Gastrocnemius medialis (tissue), 4 donors: ENCODE measurements around the gene ADORA2B. TPM values are rescaled to one million over a fixed set of nuclear protein-coding genes. Genes with fewer than 3 reads are reported as not detected.
"Not testable (repeated sequence)": the region's sequence is repeated elsewhere in the genome, so short reads cannot be mapped to it uniquely, and the experiment has no call there.

Experiments used
- ATAC-seq, 2 donors: fragments of 150-250 bp; one replicate each; pipeline ENCODE4 v1.9.1; 2016
- DNase-seq, 2 donors: peaks; one replicate each; pipeline ENCODE4 v3.0.0-alpha.2; 2019
- H3K27ac ChIP-seq, 4 donors: fragments of 200-600 bp; sonication (generic); 1 replicate in 1 of 4; 2 replicates in 3 of 4; pipeline ENCODE4 v1.5.1; 2016 to 2018; ENCODE audit warnings: mild to moderate bottlenecking in 2 of 4, moderate library complexity in 1 of 4
- H3K27me3 ChIP-seq, 3 donors: fragments of 200-600 bp; sonication (generic) in 2 of 3; 1 replicate in 1 of 3; 2 replicates in 2 of 3; pipeline versions ENCODE4 v1.5.1 to v1.6.0; 2016 to 2019; ENCODE audit warnings: mild to moderate bottlenecking in 1 of 3, moderate library complexity in 1 of 3
- H3K36me3 ChIP-seq, 2 donors: fragments of 200-600 bp; sonication (generic) in 1 of 2; one replicate each; pipeline ENCODE4 v1.5.1; 2017 to 2018
- H3K4me1 ChIP-seq, 2 donors: fragments of 200-600 bp; sonication (generic) in 1 of 2; one replicate each; pipeline ENCODE4 v1.5.1; 2016 to 2017; ENCODE audit warnings: mild to moderate bottlenecking in 2 of 2
- H3K4me3 ChIP-seq, 4 donors: fragments of 200-600 bp; sonication (generic) in 3 of 4; 1 replicate in 1 of 4; 2 replicates in 3 of 4; pipeline ENCODE4 v1.5.1; 2016 to 2019; ENCODE audit warnings: mild to moderate bottlenecking in 2 of 4
- H3K9me3 ChIP-seq, 3 donors: fragments of 200-600 bp; sonication (generic) in 2 of 3; 1 replicate in 1 of 3; 2 replicates in 2 of 3; pipeline ENCODE4 v1.5.1; 2016 to 2019
- POLR2A ChIP-seq, 2 donors: fragments of 450-650 bp; IDR thresholded peaks; one replicate each; pipeline ENCODE4 v1.6.1; 2017; ENCODE audit warnings: antibody characterized with exemption in 2 of 2, mild to moderate bottlenecking in 2 of 2, moderate library complexity in 2 of 2
- in situ Hi-C, 4 donors: fragments of 200-750 bp; cut with MboI; loops; one replicate each; pipeline versions ENCODE4 v1.15.0 to v1.8.0; 2017; ENCODE audit warnings: low sequenced_read_pairs in 4 of 4
- intact Hi-C: fragments of 100-400 bp; cut with DNase I; formaldehyde crosslinking; loops from one replicate; pipeline ENCODE4 v1.15.1; 2023; ENCODE audit warnings: low total_unique reads
- total RNA-seq, 4 donors: library from RNA; depleted of rRNA; stranded (reverse); fragments of >200 nt; gene quantifications; one replicate each; pipeline versions ENCODE4 v1.1.0 to v1.2.3, GENCODE V29; 2016
- TF ChIP-seq, protein P1 (sequence below), 5 experiments: fragments of 450-650 bp in 3 of 5; fragments of 200-600 bp in 2 of 5; sonication (generic) in 2 of 5; IDR thresholded peaks in 4 of 5; conservative IDR thresholded peaks in 1 of 5; 1 replicate in 4 of 5; 2 replicates in 1 of 5; pipeline ENCODE4 v1.5.1; 2016 to 2019; ENCODE audit warnings: antibody characterized with exemption in 5 of 5, mild to moderate bottlenecking in 3 of 5, moderate library complexity in 3 of 5

ADORA2B gene
- total RNA-seq, 4 donors from 2014 or later: 0.25 to 1.4 TPM; not detected in 2

DNA sequence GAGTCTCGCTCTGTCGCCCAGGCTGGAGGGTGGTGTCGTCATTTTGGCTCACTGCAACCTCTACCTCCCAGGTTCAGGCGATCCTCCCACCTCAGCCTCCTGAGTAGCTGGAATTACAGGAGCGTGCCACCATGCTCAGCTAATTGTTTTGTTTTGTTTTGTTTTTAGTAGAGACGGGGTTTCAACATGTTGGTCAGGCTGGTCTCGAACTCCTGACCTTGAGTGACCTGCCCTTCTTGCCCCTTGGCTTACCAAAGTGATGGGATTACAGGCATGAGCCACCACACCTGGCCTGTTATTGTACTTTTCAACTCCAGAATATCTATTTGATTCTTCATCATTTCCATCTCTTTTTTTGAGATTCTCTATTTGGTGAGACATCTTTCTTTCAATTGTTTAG, 9.0 kb upstream of the ADORA2B start:
- intact Hi-C loops: no loop called here
- no peak for ATAC-seq

DNA sequence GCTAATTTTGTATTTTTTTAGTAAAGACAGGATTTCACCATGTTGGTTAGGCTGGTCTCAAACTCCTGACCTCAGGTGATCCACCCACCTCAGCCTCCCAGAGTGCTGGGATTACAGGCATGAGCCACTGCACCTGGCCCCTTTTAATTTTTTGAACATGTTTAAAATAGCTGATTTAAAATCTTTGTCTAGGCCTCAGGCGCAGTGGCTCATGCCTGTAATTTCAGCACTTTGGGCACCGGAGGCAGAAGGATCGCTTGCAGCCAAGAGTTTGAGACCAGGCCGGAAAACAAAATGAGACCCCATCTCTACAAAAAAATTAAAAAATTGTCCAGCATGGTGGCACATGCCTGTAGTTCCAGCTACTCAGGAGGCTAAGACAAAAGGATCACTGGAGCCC, 8.4 kb upstream of the ADORA2B start:
- ATAC-seq, in situ Hi-C loops, H3K36me3 ChIP-seq, H3K27ac ChIP-seq, H3K27me3 ChIP-seq, DNase-seq, H3K4me1 ChIP-seq, H3K9me3 ChIP-seq, H3K4me3 ChIP-seq, intact Hi-C loops: not testable (repeated sequence)

More for the DNA sequence above, 9.0 kb upstream of the ADORA2B start:
- no peak for TF ChIP-seq POLR2A (IDR thresholded peaks at IDR 0.05)
- TF ChIP-seq, protein P1, sequence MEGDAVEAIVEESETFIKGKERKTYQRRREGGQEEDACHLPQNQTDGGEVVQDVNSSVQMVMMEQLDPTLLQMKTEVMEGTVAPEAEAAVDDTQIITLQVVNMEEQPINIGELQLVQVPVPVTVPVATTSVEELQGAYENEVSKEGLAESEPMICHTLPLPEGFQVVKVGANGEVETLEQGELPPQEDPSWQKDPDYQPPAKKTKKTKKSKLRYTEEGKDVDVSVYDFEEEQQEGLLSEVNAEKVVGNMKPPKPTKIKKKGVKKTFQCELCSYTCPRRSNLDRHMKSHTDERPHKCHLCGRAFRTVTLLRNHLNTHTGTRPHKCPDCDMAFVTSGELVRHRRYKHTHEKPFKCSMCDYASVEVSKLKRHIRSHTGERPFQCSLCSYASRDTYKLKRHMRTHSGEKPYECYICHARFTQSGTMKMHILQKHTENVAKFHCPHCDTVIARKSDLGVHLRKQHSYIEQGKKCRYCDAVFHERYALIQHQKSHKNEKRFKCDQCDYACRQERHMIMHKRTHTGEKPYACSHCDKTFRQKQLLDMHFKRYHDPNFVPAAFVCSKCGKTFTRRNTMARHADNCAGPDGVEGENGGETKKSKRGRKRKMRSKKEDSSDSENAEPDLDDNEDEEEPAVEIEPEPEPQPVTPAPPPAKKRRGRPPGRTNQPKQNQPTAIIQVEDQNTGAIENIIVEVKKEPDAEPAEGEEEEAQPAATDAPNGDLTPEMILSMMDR (IDR thresholded peaks at IDR 0.05 in 4 of 5, conservative IDR thresholded peaks at IDR 0.05 in 1 of 5): no peak
- Histone ChIP-seq H3K27ac (no peak overlapping the region), H3K4me3 (no peak overlapping the region), H3K36me3 (no peaks in the 10 kb centered on the region), H3K4me1 (no peaks in the 10 kb centered on the region), H3K9me3 (no peaks in the 10 kb centered on the region), H3K27me3 (no peaks in the 10 kb centered on the region)
- DNase-seq: no peak
- in situ Hi-C loops: no loop called here

DNA sequence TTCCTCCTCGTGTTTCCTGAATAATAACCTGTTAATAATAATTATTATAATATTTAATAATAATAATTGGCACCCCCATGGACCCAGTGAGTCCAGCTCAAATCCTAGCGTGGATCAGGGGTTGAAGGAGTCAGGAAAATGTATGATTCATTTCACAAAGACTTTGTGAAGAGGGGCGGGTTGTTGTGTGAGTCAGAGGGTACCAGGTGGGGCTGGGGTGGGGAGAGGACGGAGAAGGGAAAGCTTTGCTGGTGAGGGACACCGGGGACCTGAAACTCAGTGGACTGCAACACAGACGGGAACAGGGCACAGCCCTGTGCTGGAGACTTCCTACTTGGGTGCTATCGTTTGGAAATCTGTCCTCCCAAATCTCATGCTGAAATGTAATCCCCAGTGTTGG, 3.1 kb upstream of the ADORA2B start:
- in situ Hi-C loops (no loop called here), intact Hi-C loops (no loop called here)
- Histone ChIP-seq H3K9me3 (no peaks in the 10 kb centered on the region), H3K36me3 (no peaks in the 10 kb centered on the region), H3K4me3 (no peak overlapping the region), H3K27ac (no peak overlapping the region), H3K27me3 (peaks cover 14 to 29% (median 22%) of the 10 kb centered on the region in 3 donors), H3K4me1 (peaks cover 0 to 14% of the 10 kb centered on the region in 2 donors)
- no peak for DNase-seq
- TF ChIP-seq, protein P1 (IDR thresholded peaks at IDR 0.05 in 4 of 5, conservative IDR thresholded peaks at IDR 0.05 in 1 of 5): no peak
- TF ChIP-seq POLR2A (IDR thresholded peaks at IDR 0.05): no peak
- ATAC-seq: no peak

DNA sequence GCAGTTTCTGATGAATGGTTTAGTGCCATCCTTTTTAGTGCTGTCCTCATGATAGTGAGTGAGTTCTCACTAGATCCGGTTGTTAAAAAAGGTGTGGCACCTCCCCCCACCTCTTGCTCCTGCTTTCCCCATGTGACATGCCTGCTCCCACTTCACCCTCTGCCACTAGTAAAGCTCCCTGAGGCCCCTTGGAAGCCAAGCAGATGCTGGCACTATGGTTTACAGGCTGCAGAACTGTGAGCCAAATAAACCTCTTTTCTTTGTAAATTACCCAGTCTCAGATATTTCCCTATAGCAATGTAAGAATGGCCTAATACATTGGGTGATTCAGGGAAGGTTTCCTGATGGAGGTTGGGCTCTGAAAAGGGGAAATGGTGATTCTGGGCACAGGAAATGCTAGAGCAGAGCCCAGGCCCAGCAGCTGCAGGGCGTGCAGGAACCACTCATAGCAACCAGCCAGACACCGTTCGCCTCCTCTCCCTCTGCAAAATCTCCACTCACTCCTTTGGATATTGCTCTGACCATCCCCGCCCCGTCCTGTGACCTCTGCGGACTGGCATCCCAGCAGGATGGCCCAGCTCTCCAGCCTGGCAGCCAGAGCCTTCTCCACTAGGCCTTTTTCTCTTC, 2.6 kb upstream of the ADORA2B start:
- Histone ChIP-seq H3K36me3 (no peaks in the 10 kb centered on the region), H3K27ac (no peak overlapping the region), H3K27me3 (peaks cover 14 to 29% (median 22%) of the 10 kb centered on the region in 3 donors), H3K4me1 (peaks cover 0 to 14% of the 10 kb centered on the region in 2 donors), H3K9me3 (no peaks in the 10 kb centered on the region), H3K4me3 (no peak overlapping the region)
- ATAC-seq: no peak
- DNase-seq: no peak
- in situ Hi-C loops: no loop called here
- no peak for TF ChIP-seq POLR2A (IDR thresholded peaks at IDR 0.05)
- TF ChIP-seq, protein P1 (IDR thresholded peaks at IDR 0.05 in 4 of 5, conservative IDR thresholded peaks at IDR 0.05 in 1 of 5): no peak
- intact Hi-C loops: no loop called here

DNA sequence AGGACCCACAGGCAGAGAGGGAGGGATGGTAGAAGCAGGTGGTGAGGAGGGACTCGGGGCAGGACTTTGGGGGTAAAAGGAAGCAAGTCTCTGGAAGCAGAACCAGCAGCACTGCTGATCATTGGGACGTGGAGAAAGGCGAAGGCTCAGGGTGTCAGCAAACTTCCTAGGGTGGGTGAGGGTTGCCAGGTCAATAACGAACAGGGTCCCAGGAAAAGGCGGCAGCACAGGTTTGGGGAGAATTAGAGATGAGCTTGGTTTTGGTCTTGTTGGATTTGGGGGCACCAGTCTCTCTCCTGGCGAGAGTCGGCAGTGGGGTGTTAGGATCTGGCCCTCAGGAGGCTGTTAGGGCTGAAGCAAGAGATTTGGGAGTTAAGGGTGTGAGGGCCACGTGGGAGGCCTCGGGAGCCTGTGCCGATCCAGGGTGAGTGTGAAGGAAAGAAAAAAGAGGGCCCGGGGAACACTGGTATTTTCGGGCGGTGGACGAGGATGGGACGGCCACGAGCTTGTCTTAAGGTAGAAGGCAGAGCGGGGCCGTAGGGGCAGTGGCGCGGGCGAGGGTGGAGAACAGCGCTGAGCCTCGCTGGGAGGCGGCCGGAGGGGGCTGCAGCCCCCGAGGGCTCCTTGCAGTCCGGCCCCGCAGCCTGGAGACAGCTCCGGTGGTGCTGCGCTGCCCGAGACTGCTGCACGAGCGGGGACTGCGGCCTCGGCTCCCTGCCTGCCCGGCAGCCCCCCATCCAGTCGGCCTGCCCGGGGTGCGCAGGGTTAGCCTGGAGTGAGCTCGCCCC, 765 bp upstream of the ADORA2B start:
- Histone ChIP-seq H3K36me3 (no peaks in the 10 kb centered on the region), H3K9me3 (no peaks in the 10 kb centered on the region), H3K27me3 (peaks cover 14 to 29% (median 22%) of the 10 kb centered on the region in 3 donors), H3K4me3 (peak overlapping the region; percentile 52 to 66 (median 60)), H3K27ac (no peak overlapping the region), H3K4me1 (peaks cover 0 to 14% of the 10 kb centered on the region in 2 donors)
- TF ChIP-seq, protein P1 (IDR thresholded peaks at IDR 0.05 in 4 of 5, conservative IDR thresholded peaks at IDR 0.05 in 1 of 5): no peak
- TF ChIP-seq POLR2A (IDR thresholded peaks at IDR 0.05): no peak
- no peak for ATAC-seq
- no peak for DNase-seq
- in situ Hi-C loops (no loop called here), intact Hi-C loops (no loop called here)
